Keratinocyte (primary cell): ENCODE measurements around the gene ANKRD55. TPM values are rescaled to one million over a fixed set of nuclear protein-coding genes. Genes with fewer than 3 reads are reported as not detected.

Source experiments
- DNase-seq: peaks from one replicate; pipeline ENCODE4 v3.0.0-alpha.2; 2011; ENCODE audit warnings: low read depth, missing footprints, low spot score
- FAIRE-seq: peaks from 2 replicates; lab custom pipeline; 2011; peaks lifted over from hg19 to GRCh38; lab: Jason Lieb, UNC
- H2AFZ ChIP-seq: 2 replicates; pipeline ENCODE4 v1.6.0; 2012; ENCODE audit warnings: low read length, control low read depth, inconsistent platforms; ENCODE audit not compliant: control insufficient read depth
- H3K27ac ChIP-seq: 2 replicates; pipeline ENCODE4 v1.5.1; 2011; ENCODE audit warnings: low read length; ENCODE audit not compliant: control insufficient read depth, insufficient read depth
- H3K27me3 ChIP-seq: 3 replicates; pipeline ENCODE4 v1.6.0; 2011; ENCODE audit warnings: low read length; ENCODE audit not compliant: control insufficient read depth, insufficient read depth; ENCODE audit errors: extremely low read depth
- H3K36me3 ChIP-seq, 2 experiments: 2 replicates in 1 of 2; 3 replicates in 1 of 2; pipeline ENCODE4 v1.5.1; 2011; ENCODE audit warnings: low read length in 2 of 2, mild to moderate bottlenecking in 1 of 2; ENCODE audit not compliant: control insufficient read depth in 2 of 2, insufficient read depth in 2 of 2; ENCODE audit errors: extremely low read depth in 1 of 2
- H3K4me1 ChIP-seq: 3 replicates; pipeline ENCODE4 v1.5.1; 2011; ENCODE audit warnings: low read length; ENCODE audit not compliant: control insufficient read depth, insufficient read depth; ENCODE audit errors: extremely low read depth
- H3K4me2 ChIP-seq: 3 replicates; pipeline ENCODE4 v1.6.0; 2011; ENCODE audit warnings: low read depth, low read length; ENCODE audit not compliant: control insufficient read depth, insufficient read depth; ENCODE audit errors: extremely low read depth
- H3K4me3 ChIP-seq, 3 experiments: fragments of 200-600 bp in 1 of 3; sonication (generic) in 1 of 3; 2 replicates in 2 of 3; 3 replicates in 1 of 3; pipeline ENCODE4 v1.5.1; 2011 to 2016; ENCODE audit warnings: low read length in 3 of 3, mild to moderate bottlenecking in 3 of 3, control low read depth in 2 of 3, inconsistent platforms in 1 of 3, low read depth in 1 of 3, mixed read lengths in 1 of 3, mixed run types in 1 of 3, moderate library complexity in 1 of 3; ENCODE audit not compliant: control insufficient read depth in 2 of 3, insufficient read depth in 2 of 3; ENCODE audit errors: extremely low read depth in 1 of 3
- H3K79me2 ChIP-seq: 2 replicates; pipeline ENCODE4 v1.6.0; 2012; ENCODE audit warnings: low read length; ENCODE audit not compliant: control insufficient read depth, insufficient read depth
- H3K9ac ChIP-seq: 3 replicates; pipeline ENCODE4 v1.6.0; 2011; ENCODE audit warnings: low read length; ENCODE audit not compliant: control insufficient read depth, insufficient read depth; ENCODE audit errors: extremely low read depth
- H3K9me1 ChIP-seq: 3 replicates; pipeline ENCODE4 v1.6.0; 2011; ENCODE audit warnings: low read length; ENCODE audit not compliant: control insufficient read depth, insufficient read depth; ENCODE audit errors: extremely low read depth
- H3K9me3 ChIP-seq: 2 replicates; pipeline ENCODE4 v1.5.1; 2012; ENCODE audit warnings: low read depth, low read length; ENCODE audit not compliant: control insufficient read depth
- H4K20me1 ChIP-seq: 3 replicates; pipeline ENCODE4 v1.6.0; 2011; ENCODE audit warnings: low read length; ENCODE audit not compliant: control insufficient read depth, insufficient read depth; ENCODE audit errors: extremely low read depth
- CTCF ChIP-seq, 3 experiments: IDR thresholded peaks in 1 of 3; conservative IDR thresholded peaks in 1 of 3; optimal IDR thresholded peaks in 1 of 3; 2 replicates in 2 of 3; 3 replicates in 1 of 3; pipeline versions ENCODE3 to v1.5.1; 2011; ENCODE audit warnings: low read length in 3 of 3, mild to moderate bottlenecking in 3 of 3, moderate library complexity in 2 of 3, control low read depth in 1 of 3, inconsistent platforms in 1 of 3; ENCODE audit not compliant: insufficient read depth in 2 of 3; ENCODE audit errors: extremely low read depth in 1 of 3
- EZH2 ChIP-seq: IDR thresholded peaks from one replicate; pipeline ENCODE4 v1.6.1; 2012; ENCODE audit warnings: inconsistent platforms, mild to moderate bottlenecking, low read length, moderate library complexity
- dilution Hi-C: fragments of 300-500 bp; cut with MboI; formaldehyde crosslinking; loops from one replicate; pipeline ENCODE4 v1.7.0; 2020; ENCODE audit warnings: low sequenced_read_pairs; ENCODE audit not compliant: extremely low pct_ligation_motif_present
- polyA plus RNA-seq, 5 experiments: library from polyadenylated mRNA; depleted of rRNA in 3 of 5; stranded (reverse) in 3 of 5; stranded (forward) in 1 of 5; unstranded in 1 of 5; fragments of >200 nt; gene quantifications; 1 replicate in 1 of 5; 2 replicates in 3 of 5; 3 replicates in 1 of 5; pipeline versions ENCODE4 v1.2.1 to v1.2.3, GENCODE V29; 2011 to 2012; ENCODE audit warnings: missing spikeins in 2 of 5, low read depth in 1 of 5, low replicate concordance in 1 of 5

The ANKRD55 gene
- polyA plus RNA-seq, 1 donor (not counting 4 experiments of a cell fraction or from before 2014, with no cell fraction given): not detected

DNA sequence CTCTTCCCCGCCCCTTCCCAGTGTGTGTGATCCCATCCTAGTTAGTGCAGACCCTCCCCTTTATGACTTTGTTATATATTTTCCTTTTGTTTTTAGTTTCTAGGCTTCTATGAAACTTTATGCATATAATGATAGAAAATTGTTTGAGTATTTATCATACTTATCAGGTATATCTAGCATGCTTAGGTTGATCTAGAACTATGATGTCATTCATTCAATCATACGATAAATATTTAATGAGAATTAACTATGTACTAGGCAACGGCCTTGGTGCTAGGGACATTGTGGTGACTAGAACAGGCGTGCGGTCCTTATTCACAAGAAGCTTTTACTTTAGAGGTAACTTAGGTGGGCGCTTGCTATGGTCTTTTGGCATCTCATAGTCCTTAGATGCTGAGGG, 13.6 kb upstream of the ANKRD55 start:
- Histone ChIP-seq H3K27me3 (no peaks in the 10 kb centered on the region), H3K36me3 (no peaks in the 10 kb centered on the region), H3K4me1 (no peaks in the 10 kb centered on the region), H2AFZ (no peak overlapping the region), H4K20me1 (no peaks in the 10 kb centered on the region), H3K9me1 (no peaks in the 10 kb centered on the region), H3K9me3 (no peaks in the 10 kb centered on the region), H3K27ac (no peak overlapping the region), H3K9ac (no peak overlapping the region), H3K79me2 (no peaks in the 10 kb centered on the region), H3K4me3 (no peak overlapping the region), H3K4me2 (no peak overlapping the region)
- DNase-seq: no peak
- TF ChIP-seq CTCF (optimal IDR thresholded peaks at IDR 0.05 in 1 of 3, IDR thresholded peaks at IDR 0.05 in 1 of 3, conservative IDR thresholded peaks at IDR 0.05 in 1 of 3; ENCODE audit: extremely low read depth in 1 of 3, insufficient read depth in 2 of 3, low read length in 3 of 3): no peak
- no peak for FAIRE-seq
- dilution Hi-C loops: no loop called here

DNA sequence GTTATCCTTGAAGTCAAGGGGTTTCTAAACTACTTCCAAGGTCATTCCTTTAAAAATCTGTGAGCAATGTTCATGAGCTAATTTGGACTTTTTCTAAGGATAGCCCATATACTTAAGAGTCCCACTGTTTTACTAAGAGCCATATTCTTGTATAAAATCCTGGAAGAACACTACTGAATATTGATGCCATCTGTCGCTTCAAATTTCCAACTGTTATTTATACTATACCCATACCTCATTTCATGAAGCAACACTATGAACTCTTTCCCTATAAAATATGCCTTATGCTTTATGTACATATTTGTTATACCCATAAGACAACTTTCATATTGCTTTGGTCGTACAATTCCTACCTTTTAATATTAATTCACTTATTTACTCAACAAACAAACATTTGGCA, 12.4 kb upstream of the ANKRD55 start:
- DNase-seq: no peak
- no peaks in the 10 kb centered on the region for H3K9me3 ChIP-seq
- no peaks in the 10 kb centered on the region for H3K79me2 ChIP-seq
- H3K4me1 ChIP-seq: no peaks in the 10 kb centered on the region
- dilution Hi-C loops: no loop called here
- H3K27me3 ChIP-seq: no peaks in the 10 kb centered on the region
- no peak overlapping the region for H3K4me2 ChIP-seq
- no peak for FAIRE-seq
- no peak overlapping the region for H3K4me3 ChIP-seq
- H3K36me3 ChIP-seq: no peaks in the 10 kb centered on the region
- no peaks in the 10 kb centered on the region for H4K20me1 ChIP-seq
- no peak overlapping the region for H3K27ac ChIP-seq
- no peak overlapping the region for H2AFZ ChIP-seq
- TF ChIP-seq CTCF (optimal IDR thresholded peaks at IDR 0.05 in 1 of 3, IDR thresholded peaks at IDR 0.05 in 1 of 3, conservative IDR thresholded peaks at IDR 0.05 in 1 of 3; ENCODE audit: extremely low read depth in 1 of 3, insufficient read depth in 2 of 3, low read length in 3 of 3): no peak
- TF ChIP-seq EZH2: no peak
- H3K9ac ChIP-seq: no peak overlapping the region
- no peaks in the 10 kb centered on the region for H3K9me1 ChIP-seq
